OCI-LY3 (cell line): Measurements from ENCODE around the gene SPECC1L.

ENCODE experiments used
- H2AFZ ChIP-seq: fragments of 200-600, 300-600 bp; shearing (Covaris generic); 2 replicates; pipeline ENCODE4 v1.6.0; 2014; ENCODE audit warnings: antibody characterized with exemption, low read depth, low read length
- H3K27ac ChIP-seq: fragments of 200-600, 300-600 bp; sonication (generic); 2 replicates; pipeline ENCODE4 v1.5.1; 2014; ENCODE audit warnings: mild to moderate bottlenecking, low read length, moderate library complexity, mixed read lengths
- H3K27me3 ChIP-seq: fragments of 200-600, 300-600 bp; sonication (generic); 2 replicates; pipeline ENCODE4 v1.6.1; 2014; ENCODE audit warnings: low read depth, low read length, mixed read lengths
- H3K36me3 ChIP-seq: fragments of 200-600, 300-600 bp; sonication (generic); replicated peaks from 2 replicates; pipeline ENCODE3; 2014; ENCODE audit warnings: low read depth, low read length, mixed read lengths
- H3K4me1 ChIP-seq: fragments of 300-600, 200-600 bp; sonication (generic); 2 replicates; pipeline ENCODE4 v1.6.1; 2014; ENCODE audit warnings: low read length, mixed read lengths
- H3K4me2 ChIP-seq: fragments of 200-600, 300-600 bp; sonication (generic); 2 replicates; pipeline ENCODE4 v1.6.1; 2014; ENCODE audit warnings: low read length, mixed read lengths
- H3K4me3 ChIP-seq: fragments of 300-600, 200-600 bp; sonication (generic); 2 replicates; pipeline ENCODE4 v1.5.1; 2014; ENCODE audit warnings: antibody characterized with exemption, mild to moderate bottlenecking, low read length, moderate library complexity
- H3K79me2 ChIP-seq: fragments of 300-600, 200-600 bp; shearing (Covaris generic); 2 replicates; pipeline ENCODE4 v1.6.1; 2014; ENCODE audit warnings: mild to moderate bottlenecking, low read length, mixed read lengths
- H3K9ac ChIP-seq: fragments of 300-600, 200-600 bp; shearing (Covaris generic); 2 replicates; pipeline ENCODE4 v1.6.0; 2014; ENCODE audit warnings: mild to moderate bottlenecking, low read length, moderate library complexity
- H3K9me3 ChIP-seq: fragments of 200-600, 300-600 bp; shearing (Covaris generic); 2 replicates; pipeline ENCODE4 v1.6.1; 2014; ENCODE audit warnings: low read length, mixed read lengths; ENCODE audit not compliant: insufficient read depth
- H4K20me1 ChIP-seq: fragments of 200-600, 300-600 bp; sonication (generic); 2 replicates; pipeline ENCODE4 v1.6.1; 2016; ENCODE audit warnings: low read length, mixed read lengths; ENCODE audit not compliant: insufficient read depth
- CTCF ChIP-seq: fragments of 200-600, 300-600 bp; sonication (generic); IDR thresholded peaks from 2 replicates; pipeline ENCODE4 v1.5.1; 2014; ENCODE audit warnings: antibody characterized with exemption, low read length, low read depth
- EZH2phosphoT487 ChIP-seq: fragments of 200-600 bp; shearing (Covaris generic); IDR thresholded peaks from 2 replicates; pipeline ENCODE4 v1.6.1; 2018; ENCODE audit warnings: antibody characterized with exemption, mixed run types, low read depth

Gene SPECC1L

GRCh38 chr22:24321999-24322398 lies 51.4 kb downstream of the SPECC1L start:
- Histone ChIP-seq H2AFZ (no peak overlapping the region), H3K79me2 (0 out of 2 replicates have a peak, but pooled peaks cover 3% of the 10 kb centered on the region), H3K9ac (no peak overlapping the region), H3K27ac (no peak overlapping the region), H3K4me3 (no peak overlapping the region), H3K4me2 (no peak overlapping the region), H3K36me3 (peaks cover 31% of the 10 kb centered on the region), H3K9me3 (no peaks in the 10 kb centered on the region), H3K4me1 (peaks cover 2% of the 10 kb centered on the region; the same call in 1 of the 2 replicates), H4K20me1 (no peaks in the 10 kb centered on the region), H3K27me3 (no peaks in the 10 kb centered on the region)
- no peak for TF ChIP-seq EZH2phosphoT487
- no peak for TF ChIP-seq CTCF

DNA sequence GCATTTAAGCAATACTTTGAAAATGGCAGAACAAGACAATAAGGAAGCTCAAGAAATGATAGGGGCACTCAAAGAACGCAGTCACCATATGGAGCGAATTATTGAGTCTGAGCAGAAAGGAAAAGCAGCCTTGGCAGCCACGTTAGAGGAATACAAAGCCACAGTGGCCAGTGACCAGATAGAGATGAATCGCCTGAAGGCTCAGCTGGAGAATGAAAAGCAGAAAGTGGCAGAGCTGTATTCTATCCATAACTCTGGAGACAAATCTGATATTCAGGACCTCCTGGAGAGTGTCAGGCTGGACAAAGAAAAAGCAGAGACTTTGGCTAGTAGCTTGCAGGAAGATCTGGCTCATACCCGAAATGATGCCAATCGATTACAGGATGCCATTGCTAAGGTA lies 51.9 kb downstream of the SPECC1L start:
- Histone ChIP-seq H3K27me3 (no peaks in the 10 kb centered on the region), H4K20me1 (no peaks in the 10 kb centered on the region), H2AFZ (no peak overlapping the region), H3K27ac (no peak overlapping the region), H3K9me3 (no peaks in the 10 kb centered on the region), H3K4me3 (no peak overlapping the region), H3K79me2 (0 out of 2 replicates have a peak, but pooled peaks cover 3% of the 10 kb centered on the region), H3K4me1 (peaks cover 2% of the 10 kb centered on the region; the same call in 1 of the 2 replicates), H3K4me2 (no peak overlapping the region), H3K36me3 (peaks cover 32% of the 10 kb centered on the region), H3K9ac (no peak overlapping the region)
- TF ChIP-seq EZH2phosphoT487 (no peak), CTCF (no peak)

- H3K9me3 ChIP-seq, result no peaks in the 10 kb centered on the region
- peaks cover 34% of the 10 kb centered on the region for H3K36me3 ChIP-seq
- H3K27ac ChIP-seq, result no peak overlapping the region
- H3K4me3 ChIP-seq, result no peak overlapping the region
- H3K4me2 ChIP-seq, result no peak overlapping the region
- H4K20me1 ChIP-seq, result no peaks in the 10 kb centered on the region
- 0 out of 2 replicates have a peak, but pooled peaks cover 3% of the 10 kb centered on the region for H3K79me2 ChIP-seq
- H3K4me1 ChIP-seq, result peaks cover 2% of the 10 kb centered on the region; the same call in 1 of the 2 replicates
- H2AFZ ChIP-seq, result no peak overlapping the region
- H3K9ac ChIP-seq, result no peak overlapping the region
- no peak for TF ChIP-seq EZH2phosphoT487
- TF ChIP-seq CTCF, result no peak
- no peaks in the 10 kb centered on the region for H3K27me3 ChIP-seq
Observed at GRCh38 chr22:24323233-24323632, 52.6 kb downstream of the SPECC1L start.

DNA sequence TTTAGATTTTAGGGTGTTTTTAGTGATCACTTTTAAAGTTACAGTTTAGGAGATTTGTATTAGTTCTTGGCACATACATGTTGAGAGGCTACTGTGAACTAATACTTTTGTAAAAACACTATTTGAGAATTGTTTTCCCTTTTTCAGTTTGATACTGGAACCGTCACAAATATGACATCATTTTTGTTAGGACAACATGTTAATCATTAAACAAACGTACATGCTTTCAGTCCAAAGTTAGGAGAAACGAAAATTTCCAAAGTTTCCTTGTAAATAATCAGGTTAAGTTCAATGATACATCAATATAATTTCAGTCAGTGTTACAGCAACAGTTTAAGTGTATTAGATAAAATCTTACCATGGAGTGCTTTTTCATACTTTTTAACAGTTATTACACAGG lies 53.1 kb downstream of the SPECC1L start:
- TF ChIP-seq EZH2phosphoT487, result no peak
- no peak for TF ChIP-seq CTCF
- Histone ChIP-seq H2AFZ (no peak overlapping the region), H3K4me2 (no peak overlapping the region), H3K9me3 (no peaks in the 10 kb centered on the region), H3K4me3 (no peak overlapping the region), H3K9ac (no peak overlapping the region), H3K79me2 (0 out of 2 replicates have a peak, but pooled peaks cover 3% of the 10 kb centered on the region), H4K20me1 (no peaks in the 10 kb centered on the region), H3K27ac (no peak overlapping the region), H3K36me3 (peaks cover 36% of the 10 kb centered on the region), H3K4me1 (peaks cover 2% of the 10 kb centered on the region; the same call in 1 of the 2 replicates), H3K27me3 (no peaks in the 10 kb centered on the region)
